Neural cell (in vitro differentiated cells): ENCODE results near the gene RIC1. TPM values are rescaled to one million over a fixed set of nuclear protein-coding genes. Genes with fewer than 3 reads are reported as not detected.

Experiments
- H2AFZ ChIP-seq: fragments of 200-600, 300-800 bp; sonication (generic), shearing (Covaris generic); 2 replicates; pipeline ENCODE4 v1.6.0; 2014; ENCODE audit warnings: low read depth, mild to moderate bottlenecking, antibody characterized with exemption, low read length, moderate library complexity
- H3F3A ChIP-seq: fragments of 200-600 bp; shearing (Covaris generic); 2 replicates; pipeline ENCODE4 v1.6.1; 2016; ENCODE audit warnings: mild to moderate bottlenecking, moderate library complexity, mixed read lengths, antibody characterized with exemption, low read length; ENCODE audit not compliant: insufficient read depth, poor library complexity, severe bottlenecking
- H3K27ac ChIP-seq: fragments of 200-600, 300-800 bp; sonication (generic), shearing (Covaris generic); 2 replicates; pipeline ENCODE4 v1.5.1; 2014; ENCODE audit warnings: mild to moderate bottlenecking, low read length, moderate library complexity
- H3K27me3 ChIP-seq: fragments of 300-800, 200-600 bp; sonication (generic), shearing (Covaris generic); 2 replicates; pipeline ENCODE4 v1.6.0; 2014; ENCODE audit warnings: mild to moderate bottlenecking, low read depth, low read length, moderate library complexity; ENCODE audit not compliant: insufficient read depth
- H3K36me3 ChIP-seq: fragments of 300-800, 200-600 bp; sonication (generic), shearing (Covaris generic); 2 replicates; pipeline ENCODE4 v1.5.1; 2014; ENCODE audit warnings: mild to moderate bottlenecking, antibody characterized with exemption, low read length, moderate library complexity; ENCODE audit not compliant: insufficient read depth
- H3K4me2 ChIP-seq: fragments of 300-800, 200-600 bp; sonication (generic), shearing (Covaris generic); 2 replicates; pipeline ENCODE4 v1.6.0; 2014; ENCODE audit warnings: mild to moderate bottlenecking, low read length
- H3K4me3 ChIP-seq: fragments of 300-800, 200-600 bp; sonication (generic), shearing (Covaris generic); 2 replicates; pipeline ENCODE4 v1.5.1; 2014; ENCODE audit warnings: mild to moderate bottlenecking, low read length, moderate library complexity
- H3K79me2 ChIP-seq: fragments of 200-600 bp; shearing (Covaris generic); replicated peaks from 2 replicates; pipeline ENCODE4 v1.6.0; 2014; ENCODE audit warnings: mild to moderate bottlenecking, low read length, moderate library complexity; ENCODE audit not compliant: insufficient read depth
- H3K9ac ChIP-seq: fragments of 300-800, 200-600 bp; sonication (generic), shearing (Covaris generic); 2 replicates; pipeline ENCODE4 v1.6.1; 2016; ENCODE audit warnings: mild to moderate bottlenecking, low read length, mixed read lengths
- H3K9me2 ChIP-seq: fragments of 200-600 bp; shearing (Covaris generic); 2 replicates; pipeline ENCODE4 v1.6.1; 2016; ENCODE audit warnings: mild to moderate bottlenecking, low read length, mixed read lengths; ENCODE audit not compliant: insufficient read depth
- H3K9me3 ChIP-seq: fragments of 200-600, 300-800 bp; sonication (generic), shearing (Covaris generic); 2 replicates; pipeline ENCODE4 v1.6.1; 2016; ENCODE audit warnings: mild to moderate bottlenecking, mixed run types, low read length, moderate library complexity, mixed read lengths
- H4K20me1 ChIP-seq: fragments of 200-600 bp; shearing (Covaris generic); 2 replicates; pipeline ENCODE4 v1.6.1; 2016; ENCODE audit warnings: mild to moderate bottlenecking, mixed run types; ENCODE audit not compliant: insufficient read depth
- CTCF ChIP-seq: fragments of 450-650 bp; IDR thresholded peaks from 2 replicates; pipeline ENCODE4 v1.5.1; 2014; ENCODE audit warnings: antibody characterized with exemption, mild to moderate bottlenecking, moderate library complexity; ENCODE audit not compliant: poor library complexity, severe bottlenecking
- EP300 ChIP-seq: fragments of 450-650 bp; conservative IDR thresholded peaks from 2 replicates; pipeline ENCODE4 v1.6.1; 2014; ENCODE audit warnings: antibody characterized with exemption, mild to moderate bottlenecking, moderate library complexity; ENCODE audit not compliant: poor library complexity, severe bottlenecking
- EZH2 ChIP-seq: fragments of 200-600, 300-800 bp; shearing (Covaris generic), sonication (generic); IDR thresholded peaks from 2 replicates; pipeline ENCODE4 v1.6.1; 2014; ENCODE audit warnings: antibody characterized with exemption, low read length, borderline replicate concordance, mild to moderate bottlenecking; ENCODE audit not compliant: insufficient read depth, poor library complexity, severe bottlenecking
- MXI1 ChIP-seq: fragments of 450-650 bp; conservative IDR thresholded peaks from 2 replicates; pipeline ENCODE4 v1.6.1; 2014; ENCODE audit warnings: antibody characterized with exemption, mild to moderate bottlenecking; ENCODE audit not compliant: poor library complexity, severe bottlenecking
- POLR2AphosphoS5 ChIP-seq: IDR thresholded peaks from 2 replicates; pipeline ENCODE4 v1.6.1; 2012
- RAD21 ChIP-seq: fragments of 450-650 bp; conservative IDR thresholded peaks from 2 replicates; pipeline ENCODE4 v1.6.1; 2014; ENCODE audit warnings: antibody characterized with exemption, mild to moderate bottlenecking, moderate library complexity
- REST ChIP-seq: IDR thresholded peaks from 2 replicates; pipeline ENCODE4 v1.6.1; 2012; ENCODE audit warnings: borderline replicate concordance
- SMC3 ChIP-seq: fragments of 450-650 bp; conservative IDR thresholded peaks from 2 replicates; pipeline ENCODE4 v1.6.1; 2014; ENCODE audit warnings: antibody characterized with exemption, mild to moderate bottlenecking, moderate library complexity; ENCODE audit not compliant: poor library complexity
- TAF1 ChIP-seq: IDR thresholded peaks from 2 replicates; pipeline ENCODE4 v1.6.1; 2012; ENCODE audit warnings: low read depth
- polyA plus RNA-seq: library from polyadenylated mRNA; depleted of rRNA; stranded (reverse); fragments of >200 nt; gene quantifications from 2 replicates; pipeline ENCODE4 v1.2.3, GENCODE V29; 2014

RIC1 gene
- polyA plus RNA-seq, 1 donor from 2014 or later: 9.9 TPM

GRCh38 chr9:5690278-5690677 is 61.4 kb downstream of the RIC1 start:
- H3K36me3 ChIP-seq: no peaks in the 10 kb centered on the region
- no peak overlapping the region for H3K4me3 ChIP-seq
- TF ChIP-seq EZH2: no peak
- TF ChIP-seq RAD21: no peak
- TF ChIP-seq SMC3: no peak
- no peak for TF ChIP-seq EP300
- no peak for TF ChIP-seq REST
- TF ChIP-seq TAF1: no peak
- no peak for TF ChIP-seq CTCF
- no peak for TF ChIP-seq POLR2AphosphoS5
- no peak for TF ChIP-seq MXI1
- H3K9me3 ChIP-seq: no peaks in the 10 kb centered on the region
- no peaks in the 10 kb centered on the region for H3F3A ChIP-seq
- H3K9ac ChIP-seq: no peak overlapping the region
- H3K27ac ChIP-seq: no peak overlapping the region
- no peak overlapping the region for H3K4me2 ChIP-seq
- no peak overlapping the region for H2AFZ ChIP-seq
- H3K27me3 ChIP-seq: no peaks in the 10 kb centered on the region
- H3K9me2 ChIP-seq: no peaks in the 10 kb centered on the region
- no peaks in the 10 kb centered on the region for H4K20me1 ChIP-seq
- no peaks in the 10 kb centered on the region for H3K79me2 ChIP-seq

GRCh38 chr9:5695860-5696259 is 67.0 kb downstream of the RIC1 start:
- Histone ChIP-seq H3K9ac (no peak overlapping the region), H3K9me2 (no peaks in the 10 kb centered on the region), H3K4me2 (no peak overlapping the region), H3F3A (no peaks in the 10 kb centered on the region), H3K4me3 (no peak overlapping the region), H3K79me2 (no peaks in the 10 kb centered on the region), H3K36me3 (no peaks in the 10 kb centered on the region), H4K20me1 (no peaks in the 10 kb centered on the region), H2AFZ (no peak overlapping the region), H3K9me3 (no peaks in the 10 kb centered on the region), H3K27ac (no peak overlapping the region), H3K27me3 (no peaks in the 10 kb centered on the region)
- no peak for TF ChIP-seq TAF1
- no peak for TF ChIP-seq SMC3
- TF ChIP-seq EZH2: no peak
- no peak for TF ChIP-seq POLR2AphosphoS5
- TF ChIP-seq MXI1: no peak

- H3F3A ChIP-seq: no peaks in the 10 kb centered on the region
- H3K9ac ChIP-seq: no peak overlapping the region
- no peak overlapping the region for H3K4me2 ChIP-seq
- H2AFZ ChIP-seq: no peak overlapping the region
- no peak overlapping the region for H3K4me3 ChIP-seq
- no peaks in the 10 kb centered on the region for H4K20me1 ChIP-seq
- no peaks in the 10 kb centered on the region for H3K9me3 ChIP-seq
- H3K27ac ChIP-seq: no peak overlapping the region
- H3K27me3 ChIP-seq: no peaks in the 10 kb centered on the region
- no peaks in the 10 kb centered on the region for H3K79me2 ChIP-seq
- H3K9me2 ChIP-seq: no peaks in the 10 kb centered on the region
- no peaks in the 10 kb centered on the region for H3K36me3 ChIP-seq
- TF ChIP-seq POLR2AphosphoS5 (no peak), EP300 (no peak), CTCF (no peak), SMC3 (no peak), REST (no peak), TAF1 (no peak), RAD21 (no peak), EZH2 (no peak), MXI1 (no peak)
These were observed 68.0 kb downstream of the RIC1 start for GRCh38 chr9:5696884-5697283.
